ENCODE data around the gene KDM6B.

Gene KDM6B

GRCh38 chr17:7797976-7798375 lies 36.0 kb upstream of the KDM6B start:
- no peak for DNase-seq (ENCODE audit: low read depth in 1 of 2, low spot score in 1 of 2)
- TF ChIP-seq CTCF (IDR thresholded peaks at IDR 0.05; ENCODE audit: insufficient read depth, low read length) (no peak), REST (IDR thresholded peaks at IDR 0.05; ENCODE audit: insufficient replicate concordance, low read depth) (no peak), POLR2AphosphoS5 (IDR thresholded peaks at IDR 0.05; ENCODE audit: low read depth) (no peak), GABPA (IDR thresholded peaks at IDR 0.05; ENCODE audit: low read depth) (no peak), SPI1 (IDR thresholded peaks at IDR 0.05; ENCODE audit: borderline replicate concordance, low read depth) (no peak)
- no peak overlapping the region for H3K4me3 ChIP-seq (replicated peaks; ENCODE audit: insufficient read depth, low read length)
- no peak overlapping the region for H3K27ac ChIP-seq (replicated peaks)
- H3K27me3 ChIP-seq (ENCODE audit: insufficient read depth, poor library complexity, severe bottlenecking) = no peaks in the 10 kb centered on the region

GRCh38 chr17:7798839-7799238 lies 35.2 kb upstream of the KDM6B start:
- no peaks in the 10 kb centered on the region for H3K27me3 ChIP-seq (ENCODE audit: insufficient read depth, poor library complexity, severe bottlenecking)
- DNase-seq (ENCODE audit: low read depth in 1 of 2, low spot score in 1 of 2) = no peak
- no peak for TF ChIP-seq GABPA (IDR thresholded peaks at IDR 0.05; ENCODE audit: low read depth)
- TF ChIP-seq POLR2AphosphoS5 (IDR thresholded peaks at IDR 0.05; ENCODE audit: low read depth) = no peak
- no peak for TF ChIP-seq SPI1 (IDR thresholded peaks at IDR 0.05; ENCODE audit: borderline replicate concordance, low read depth)
- TF ChIP-seq CTCF (IDR thresholded peaks at IDR 0.05; ENCODE audit: insufficient read depth, low read length) = no peak
- no peak for TF ChIP-seq REST (IDR thresholded peaks at IDR 0.05; ENCODE audit: insufficient replicate concordance, low read depth)
- no peak overlapping the region for H3K4me3 ChIP-seq (replicated peaks; ENCODE audit: insufficient read depth, low read length)
- no peak overlapping the region for H3K27ac ChIP-seq (replicated peaks)

- TF ChIP-seq SPI1 (IDR thresholded peaks at IDR 0.05; ENCODE audit: borderline replicate concordance, low read depth) = no peak
- no peak for TF ChIP-seq CTCF (IDR thresholded peaks at IDR 0.05; ENCODE audit: insufficient read depth, low read length)
- TF ChIP-seq REST (IDR thresholded peaks at IDR 0.05; ENCODE audit: insufficient replicate concordance, low read depth) = no peak
- no peak for TF ChIP-seq POLR2AphosphoS5 (IDR thresholded peaks at IDR 0.05; ENCODE audit: low read depth)
- no peak for TF ChIP-seq GABPA (IDR thresholded peaks at IDR 0.05; ENCODE audit: low read depth)
- no peak for DNase-seq (ENCODE audit: low read depth in 1 of 2, low spot score in 1 of 2)
- Histone ChIP-seq H3K27me3 (ENCODE audit: insufficient read depth, poor library complexity, severe bottlenecking) (no peaks in the 10 kb centered on the region), H3K4me3 (replicated peaks; ENCODE audit: insufficient read depth, low read length) (no peak overlapping the region), H3K27ac (replicated peaks) (no peak overlapping the region)
These were observed 30.0 kb upstream of the KDM6B start for GRCh38 chr17:7803981-7804380.
